Measurements from ENCODE around the gene ACYP2. TPM values are rescaled to one million over a fixed set of nuclear protein-coding genes. Genes with fewer than 3 reads are reported as not detected.

ACYP2 gene
- total RNA-seq, 3 donors from 2014 or later: 4.3 to 5.1 (median 5.1) TPM

DNA sequence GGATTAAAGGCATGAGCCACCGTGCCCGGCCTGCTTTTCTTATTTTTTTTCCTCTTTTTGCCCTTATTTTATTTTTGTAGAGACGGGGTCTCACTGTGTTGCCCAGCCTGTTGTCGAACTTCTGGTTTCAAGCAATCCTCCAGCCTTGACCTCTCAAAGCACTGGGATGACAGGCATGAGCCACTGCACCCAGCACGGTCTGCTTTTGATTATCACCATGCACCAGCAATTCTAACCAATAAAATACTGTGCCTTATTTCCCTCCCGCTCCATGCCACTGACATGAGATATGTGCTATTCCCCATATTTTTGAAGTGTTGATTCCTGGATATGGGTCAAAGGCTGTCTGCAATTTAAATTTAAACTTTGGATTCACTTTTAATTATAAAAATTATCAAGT lies 42.9 kb downstream of the ACYP2 start:
- Mint-ChIP-seq H3K4me3 (no peak overlapping the region), H3K36me3 (ENCODE audit: insufficient read depth) (peaks cover 24% of the 10 kb centered on the region), H3K4me1 (ENCODE audit: low read depth) (no peaks in the 10 kb centered on the region), H3K27me3 (ENCODE audit: low read depth) (no peaks in the 10 kb centered on the region), H3K9me3 (peaks cover 6% of the 10 kb centered on the region)
- no peak for DNase-seq
- no peak for ATAC-seq

DNA sequence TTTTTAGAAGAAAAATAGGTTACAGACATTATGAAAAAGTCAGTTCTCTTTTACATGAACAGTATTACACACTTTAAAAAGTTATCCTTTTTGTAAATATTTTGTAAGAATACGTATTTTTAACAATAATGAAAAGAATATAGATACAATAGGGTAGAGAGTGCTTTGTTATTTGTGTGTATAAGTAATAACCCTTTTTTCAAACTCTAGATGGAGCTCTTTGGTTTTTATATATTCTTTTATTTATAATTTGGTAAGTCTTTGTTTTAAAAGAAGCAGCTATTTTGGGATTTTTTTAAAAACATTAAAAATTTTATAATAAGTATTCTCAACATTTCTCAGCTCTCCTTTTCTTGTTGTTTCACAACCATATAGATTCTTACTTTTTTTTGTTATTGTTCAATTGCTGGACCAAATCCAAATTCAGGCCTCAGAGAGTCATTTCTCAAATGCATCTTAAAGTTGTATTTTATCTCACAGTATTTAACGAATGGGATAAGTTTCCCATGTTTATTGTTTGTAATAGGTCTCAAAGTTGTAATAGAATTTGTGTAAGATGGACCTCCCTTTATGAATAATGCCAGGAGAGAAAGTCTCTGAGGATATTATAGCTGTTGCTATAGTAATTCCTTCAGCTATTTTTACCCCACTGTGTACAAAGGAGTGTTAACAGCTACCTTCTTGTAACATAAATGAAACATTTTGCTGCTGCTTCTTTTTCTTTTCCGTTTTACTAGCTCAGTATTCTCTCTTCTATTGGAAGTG lies 46.4 kb downstream of the ACYP2 start:
- DNase-seq: no peak
- no peaks in the 10 kb centered on the region for H3K27me3 Mint-ChIP-seq (ENCODE audit: low read depth)

DNA sequence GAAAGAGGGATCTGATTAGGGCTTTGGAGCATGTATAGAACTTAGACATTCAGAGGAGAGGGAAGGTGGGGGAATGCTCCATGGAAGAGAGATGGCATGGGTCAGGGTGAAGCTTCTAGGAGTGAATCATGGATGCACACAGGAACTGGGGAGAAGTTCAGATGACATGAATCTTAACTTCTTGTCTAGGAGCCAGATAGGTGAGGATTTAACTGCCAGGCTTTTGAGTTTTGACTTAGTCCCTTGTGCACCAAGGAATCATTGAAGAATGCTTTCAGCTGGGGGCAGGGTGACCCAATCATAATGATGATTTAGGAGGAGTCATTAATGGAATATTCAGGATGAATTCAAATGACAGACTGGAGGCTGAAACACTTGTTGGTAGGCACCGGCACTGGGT lies 48.7 kb downstream of the ACYP2 start:
- no peaks in the 10 kb centered on the region for H3K4me1 Mint-ChIP-seq (ENCODE audit: low read depth)
- H3K4me3 Mint-ChIP-seq: no peak overlapping the region
- H3K9me3 Mint-ChIP-seq: no peaks in the 10 kb centered on the region
- no peaks in the 10 kb centered on the region for H3K27me3 Mint-ChIP-seq (ENCODE audit: low read depth)
- ATAC-seq: no peak
- H3K36me3 Mint-ChIP-seq (ENCODE audit: insufficient read depth): peaks cover 17% of the 10 kb centered on the region
- no peak for DNase-seq

More for the DNA sequence above, 46.4 kb downstream of the ACYP2 start:
- Mint-ChIP-seq H3K4me3 (no peak overlapping the region), H3K36me3 (ENCODE audit: insufficient read depth) (peaks cover 8% of the 10 kb centered on the region), H3K4me1 (ENCODE audit: low read depth) (no peaks in the 10 kb centered on the region), H3K9me3 (no peaks in the 10 kb centered on the region)
- no peak for ATAC-seq

- H3K27me3 Mint-ChIP-seq (ENCODE audit: low read depth): no peaks in the 10 kb centered on the region
- H3K4me3 Mint-ChIP-seq: no peak overlapping the region
- no peaks in the 10 kb centered on the region for H3K4me1 Mint-ChIP-seq (ENCODE audit: low read depth)
- peaks cover 19% of the 10 kb centered on the region for H3K36me3 Mint-ChIP-seq (ENCODE audit: insufficient read depth)
- no peaks in the 10 kb centered on the region for H3K9me3 Mint-ChIP-seq
- DNase-seq: no peak
- no peak for ATAC-seq
Observed at GRCh38 chr2:54166121-54166773, 50.8 kb downstream of the ACYP2 start.

- Mint-ChIP-seq H3K4me3 (no peak overlapping the region), H3K9me3 (no peaks in the 10 kb centered on the region), H3K36me3 (ENCODE audit: insufficient read depth) (peaks cover 6% of the 10 kb centered on the region), H3K4me1 (ENCODE audit: low read depth) (no peaks in the 10 kb centered on the region), H3K27me3 (ENCODE audit: low read depth) (no peaks in the 10 kb centered on the region)
- DNase-seq (no peak), ATAC-seq (no peak)
Observed at GRCh38 chr2:54176577-54176976, 61.2 kb downstream of the ACYP2 start.

DNA sequence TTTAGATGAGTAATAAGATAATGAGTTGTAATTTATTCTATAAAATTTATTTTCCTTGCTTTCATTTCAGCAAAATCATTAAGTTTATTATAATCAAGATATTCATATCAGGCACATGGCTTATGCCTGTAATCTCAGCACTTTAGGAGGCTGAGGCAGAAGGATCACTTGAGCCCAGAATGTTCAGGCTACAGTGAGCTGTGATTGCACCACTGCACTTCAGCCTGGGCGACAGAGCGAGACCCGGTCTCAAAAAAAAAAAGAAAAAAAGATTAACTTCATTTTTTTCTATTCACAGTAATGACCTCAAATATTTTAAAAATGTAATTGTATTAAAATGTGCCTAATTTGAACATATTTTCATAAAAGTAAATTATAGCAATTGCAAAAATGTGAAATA lies 67.9 kb downstream of the ACYP2 start:
- Mint-ChIP-seq H3K4me3 (no peak overlapping the region), H3K9me3 (no peaks in the 10 kb centered on the region), H3K4me1 (ENCODE audit: low read depth) (no peaks in the 10 kb centered on the region), H3K27me3 (ENCODE audit: low read depth) (no peaks in the 10 kb centered on the region), H3K36me3 (ENCODE audit: insufficient read depth) (peaks cover 13% of the 10 kb centered on the region)
- ATAC-seq: no peak
- DNase-seq: no peak

DNA sequence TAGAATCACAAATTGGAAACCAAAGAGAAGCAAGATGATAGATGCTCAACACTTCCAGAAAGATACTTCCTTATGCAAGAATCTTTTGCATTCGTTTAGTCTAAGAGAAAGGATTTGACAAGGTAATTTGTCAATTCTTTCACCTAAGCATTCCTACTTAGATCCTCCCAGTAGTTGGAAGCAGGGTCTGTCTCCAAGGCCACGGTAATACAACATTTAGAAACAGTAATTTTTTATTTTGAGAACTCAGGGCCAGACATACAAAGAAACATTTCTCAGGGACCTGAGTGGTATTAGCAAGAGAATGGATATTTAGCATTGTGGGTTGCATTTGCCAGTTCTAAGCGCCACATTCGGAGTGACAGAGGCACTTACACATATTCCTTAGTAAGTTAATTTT lies 68.6 kb downstream of the ACYP2 start:
- Mint-ChIP-seq H3K9me3 (no peaks in the 10 kb centered on the region), H3K27me3 (ENCODE audit: low read depth) (no peaks in the 10 kb centered on the region), H3K36me3 (ENCODE audit: insufficient read depth) (peaks cover 17% of the 10 kb centered on the region), H3K4me1 (ENCODE audit: low read depth) (no peaks in the 10 kb centered on the region), H3K4me3 (no peak overlapping the region)
- no peak for ATAC-seq
- no peak for DNase-seq

DNA sequence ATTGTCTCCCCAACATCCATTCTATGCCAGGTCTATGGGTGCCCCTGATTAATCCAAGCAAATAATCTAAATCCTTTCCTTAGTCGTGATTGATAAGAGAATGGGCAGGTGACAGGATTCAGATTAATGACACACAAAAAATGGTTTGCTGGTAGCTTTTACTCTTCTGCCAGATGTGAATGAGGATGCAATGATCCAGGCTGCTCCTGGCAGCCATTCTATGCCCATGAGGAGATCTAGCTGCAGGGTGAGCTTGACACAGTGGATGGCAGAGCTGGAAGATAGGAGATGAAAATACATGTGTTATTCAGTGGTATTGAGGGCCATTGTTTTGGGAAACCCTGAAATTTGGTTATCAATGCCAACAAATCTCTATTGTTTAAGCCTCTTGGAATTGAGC lies 69.7 kb downstream of the ACYP2 start:
- no peaks in the 10 kb centered on the region for H3K27me3 Mint-ChIP-seq (ENCODE audit: low read depth)
- peaks cover 20% of the 10 kb centered on the region for H3K36me3 Mint-ChIP-seq (ENCODE audit: insufficient read depth)
- no peaks in the 10 kb centered on the region for H3K9me3 Mint-ChIP-seq
- DNase-seq (no peak), ATAC-seq (no peak)
- H3K4me1 Mint-ChIP-seq (ENCODE audit: low read depth): no peaks in the 10 kb centered on the region
- H3K4me3 Mint-ChIP-seq: no peak overlapping the region

DNA sequence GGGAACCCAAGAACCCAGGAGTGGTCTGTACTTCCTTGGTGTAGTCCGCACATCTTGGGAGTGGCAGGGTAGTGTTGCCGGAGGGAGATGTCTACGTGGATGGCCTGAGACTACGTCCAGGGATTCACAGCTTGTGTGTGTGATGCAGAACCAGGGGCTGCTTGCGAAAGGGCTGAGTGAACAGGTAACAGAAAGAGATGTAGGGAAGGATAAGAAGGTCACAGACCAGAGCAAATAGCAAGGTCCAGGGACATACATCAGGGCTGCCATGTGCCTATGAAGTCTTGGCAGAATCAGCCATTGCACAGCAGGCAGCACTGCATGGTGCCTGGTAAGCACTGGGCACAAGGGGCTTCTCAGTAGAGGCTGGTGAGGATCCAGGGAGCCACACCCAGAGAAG lies 71.9 kb downstream of the ACYP2 start:
- ATAC-seq (no peak), DNase-seq (no peak)
- no peak overlapping the region for H3K4me3 Mint-ChIP-seq
- H3K27me3 Mint-ChIP-seq (ENCODE audit: low read depth): no peaks in the 10 kb centered on the region
- H3K4me1 Mint-ChIP-seq (ENCODE audit: low read depth): no peaks in the 10 kb centered on the region
- H3K36me3 Mint-ChIP-seq (ENCODE audit: insufficient read depth): peaks cover 22% of the 10 kb centered on the region
- H3K9me3 Mint-ChIP-seq: no peaks in the 10 kb centered on the region

- Mint-ChIP-seq H3K4me3 (no peak overlapping the region), H3K27me3 (ENCODE audit: low read depth) (no peaks in the 10 kb centered on the region), H3K9me3 (no peaks in the 10 kb centered on the region), H3K36me3 (ENCODE audit: insufficient read depth) (peaks cover 22% of the 10 kb centered on the region), H3K4me1 (ENCODE audit: low read depth) (no peaks in the 10 kb centered on the region)
- DNase-seq: no peak
- no peak for ATAC-seq
Observed at GRCh38 chr2:54189539-54189938, 74.1 kb downstream of the ACYP2 start.

- no peaks in the 10 kb centered on the region for H3K4me1 Mint-ChIP-seq (ENCODE audit: low read depth)
- DNase-seq: no peak
- H3K27me3 Mint-ChIP-seq (ENCODE audit: low read depth): no peaks in the 10 kb centered on the region
- no peaks in the 10 kb centered on the region for H3K9me3 Mint-ChIP-seq
- ATAC-seq: no peak
- no peak overlapping the region for H3K4me3 Mint-ChIP-seq
- peaks cover 21% of the 10 kb centered on the region for H3K36me3 Mint-ChIP-seq (ENCODE audit: insufficient read depth)
Observed at GRCh38 chr2:54191361-54192135, 76.1 kb downstream of the ACYP2 start.

GRCh38 chr2:54194761-54195750 lies 79.6 kb downstream of the ACYP2 start:
- Mint-ChIP-seq H3K4me3 (no peak overlapping the region), H3K9me3 (no peaks in the 10 kb centered on the region)
- no peak for ATAC-seq

GRCh38 chr2:54196646-54197045 lies 81.2 kb downstream of the ACYP2 start:
- DNase-seq (no peak), ATAC-seq (no peak)
- Mint-ChIP-seq H3K4me3 (no peak overlapping the region), H3K27me3 (ENCODE audit: low read depth) (no peaks in the 10 kb centered on the region), H3K4me1 (ENCODE audit: low read depth) (no peaks in the 10 kb centered on the region), H3K36me3 (ENCODE audit: insufficient read depth) (peaks cover 2% of the 10 kb centered on the region), H3K9me3 (no peaks in the 10 kb centered on the region)

More at GRCh38 chr2:54194761-54195750, 79.6 kb downstream of the ACYP2 start:
- DNase-seq: no peak
- Mint-ChIP-seq H3K27me3 (ENCODE audit: low read depth) (no peaks in the 10 kb centered on the region), H3K36me3 (ENCODE audit: insufficient read depth) (peaks cover 4% of the 10 kb centered on the region), H3K4me1 (ENCODE audit: low read depth) (no peaks in the 10 kb centered on the region)

DNA sequence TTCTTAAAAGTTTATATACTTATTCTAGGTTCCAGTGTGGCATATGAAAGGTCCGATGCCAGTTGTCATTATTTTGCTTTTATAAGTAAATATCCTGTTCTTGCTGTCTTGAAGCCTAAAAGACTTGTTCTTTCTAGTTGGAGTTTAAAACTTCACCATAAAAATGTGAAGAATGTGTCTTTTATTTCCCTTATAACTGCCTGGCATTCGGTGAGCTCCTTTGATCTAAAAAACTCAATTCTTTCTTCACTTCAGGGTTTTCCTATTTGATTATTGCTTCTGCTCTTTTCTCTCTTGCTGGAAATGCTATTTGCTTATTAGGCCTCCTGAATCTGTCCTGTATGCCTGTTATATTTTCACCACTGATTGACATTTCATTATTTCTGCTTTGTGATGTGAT lies 89.1 kb downstream of the ACYP2 start:
- Mint-ChIP-seq H3K36me3 (ENCODE audit: insufficient read depth) (peaks cover 5% of the 10 kb centered on the region), H3K4me1 (ENCODE audit: low read depth) (no peaks in the 10 kb centered on the region), H3K27me3 (ENCODE audit: low read depth) (no peaks in the 10 kb centered on the region), H3K4me3 (no peak overlapping the region), H3K9me3 (no peaks in the 10 kb centered on the region)
- DNase-seq (no peak), ATAC-seq (no peak)

Measured in activated T-cell treated with anti-CD3 and anti-CD28 coated beads, Interleukin-2, amount 50 U/mL, for 4 hours (primary cell).